Ovary (tissue), 3 donors: ENCODE measurements around the gene FHL3.

Experiments used
- POLR2A ChIP-seq: fragments of 450-650 bp; IDR thresholded peaks from one replicate; pipeline ENCODE4 v1.6.1; 2017; ENCODE audit warnings: antibody characterized with exemption, mild to moderate bottlenecking, moderate library complexity
- TF ChIP-seq, protein P1 (sequence below), 3 donors: fragments of 450-650 bp in 2 of 3; fragments of 200-600 bp in 1 of 3; IDR thresholded peaks; one replicate each; pipeline versions ENCODE4 v1.5.1 to v1.8.0; 2016 to 2022; ENCODE audit warnings: antibody characterized with exemption in 3 of 3, mild to moderate bottlenecking in 1 of 3
- donor health status: DM: no; HTN: no; CAD: no.

DNA sequence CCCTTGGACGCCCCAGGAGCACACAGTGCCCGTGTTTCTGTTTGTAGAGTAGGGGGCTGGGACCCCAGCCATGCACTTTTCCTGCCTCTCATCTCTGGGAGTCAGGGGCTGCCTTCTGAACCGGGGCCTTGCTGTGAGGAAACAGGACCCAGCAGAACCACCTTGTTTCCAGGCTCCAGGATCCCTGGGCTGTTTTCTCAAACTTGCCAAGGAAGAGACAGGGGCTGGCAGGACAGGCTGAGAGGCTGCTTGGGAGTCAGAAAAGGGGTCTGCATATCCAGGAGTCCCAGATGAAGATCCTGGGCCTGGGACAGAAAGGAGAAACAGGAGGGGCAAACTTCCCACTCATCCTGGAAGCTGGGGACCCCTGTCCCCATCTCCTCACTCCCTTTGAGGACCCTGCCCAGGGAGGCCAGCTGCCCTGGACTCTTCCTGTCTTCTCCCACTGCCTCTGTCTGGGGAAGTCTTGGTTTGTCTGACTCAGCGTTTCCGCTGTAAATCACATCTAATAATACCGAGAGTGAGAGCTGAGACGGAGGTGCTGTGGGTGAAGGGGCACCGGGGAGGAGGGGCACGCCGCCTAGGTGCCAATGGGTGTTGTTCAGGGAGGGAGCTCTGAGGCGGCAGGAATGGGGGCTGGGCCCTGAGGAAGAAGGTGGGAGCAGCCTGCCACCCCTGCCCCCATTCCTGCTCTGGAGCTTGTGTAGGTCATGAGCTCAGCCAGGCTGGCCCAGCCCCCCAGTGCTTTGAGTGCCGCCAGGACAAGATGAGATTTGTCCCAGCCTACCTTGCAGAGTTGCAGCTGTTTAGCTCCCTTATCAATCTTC, 24.6 kb upstream of the FHL3 start:
- TF ChIP-seq, protein P1, sequence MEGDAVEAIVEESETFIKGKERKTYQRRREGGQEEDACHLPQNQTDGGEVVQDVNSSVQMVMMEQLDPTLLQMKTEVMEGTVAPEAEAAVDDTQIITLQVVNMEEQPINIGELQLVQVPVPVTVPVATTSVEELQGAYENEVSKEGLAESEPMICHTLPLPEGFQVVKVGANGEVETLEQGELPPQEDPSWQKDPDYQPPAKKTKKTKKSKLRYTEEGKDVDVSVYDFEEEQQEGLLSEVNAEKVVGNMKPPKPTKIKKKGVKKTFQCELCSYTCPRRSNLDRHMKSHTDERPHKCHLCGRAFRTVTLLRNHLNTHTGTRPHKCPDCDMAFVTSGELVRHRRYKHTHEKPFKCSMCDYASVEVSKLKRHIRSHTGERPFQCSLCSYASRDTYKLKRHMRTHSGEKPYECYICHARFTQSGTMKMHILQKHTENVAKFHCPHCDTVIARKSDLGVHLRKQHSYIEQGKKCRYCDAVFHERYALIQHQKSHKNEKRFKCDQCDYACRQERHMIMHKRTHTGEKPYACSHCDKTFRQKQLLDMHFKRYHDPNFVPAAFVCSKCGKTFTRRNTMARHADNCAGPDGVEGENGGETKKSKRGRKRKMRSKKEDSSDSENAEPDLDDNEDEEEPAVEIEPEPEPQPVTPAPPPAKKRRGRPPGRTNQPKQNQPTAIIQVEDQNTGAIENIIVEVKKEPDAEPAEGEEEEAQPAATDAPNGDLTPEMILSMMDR (IDR thresholded peaks at IDR 0.05), result no peak
- TF ChIP-seq POLR2A, result no peak
